Neural progenitor cell (in vitro differentiated cells): ENCODE results near the gene LRFN2. TPM values are rescaled to one million over a fixed set of nuclear protein-coding genes. Genes with fewer than 3 reads are reported as not detected.

ENCODE experiments used
- DNase-seq: peaks from one replicate; pipeline ENCODE4 v3.0.0-alpha.2; 2016; ENCODE audit warnings: low spot score
- H2AFZ ChIP-seq: fragments of 200-600 bp; sonication (generic); replicated peaks from 2 replicates; pipeline ENCODE4 v1.6.1; 2016; ENCODE audit warnings: antibody characterized with exemption
- H3F3A ChIP-seq: fragments of 200-600 bp; sonication (generic); 2 replicates; pipeline ENCODE4 v1.6.1; 2016; ENCODE audit warnings: antibody characterized with exemption, low read depth
- H3K27ac ChIP-seq: fragments of 200-600 bp; sonication (generic); 2 replicates; pipeline ENCODE4 v1.5.1; 2016; ENCODE audit warnings: mild to moderate bottlenecking
- H3K27me3 ChIP-seq: fragments of 200-600 bp; sonication (generic); 2 replicates; pipeline ENCODE4 v1.6.1; 2016; ENCODE audit warnings: mild to moderate bottlenecking, moderate library complexity
- H3K36me3 ChIP-seq: fragments of 200-600 bp; sonication (generic); 2 replicates; pipeline ENCODE4 v1.5.1; 2016
- H3K4me1 ChIP-seq: fragments of 200-600 bp; sonication (generic); 2 replicates; pipeline ENCODE4 v1.6.1; 2016; ENCODE audit warnings: mixed run types
- H3K4me2 ChIP-seq: fragments of 200-600 bp; sonication (generic); 2 replicates; pipeline ENCODE4 v1.6.1; 2016
- H3K4me3 ChIP-seq: fragments of 200-600 bp; sonication (generic); 2 replicates; pipeline ENCODE4 v1.5.1; 2016
- H3K79me2 ChIP-seq: fragments of 200-600 bp; sonication (generic); 2 replicates; pipeline ENCODE4 v1.6.1; 2016; ENCODE audit warnings: low read depth
- H3K9ac ChIP-seq: fragments of 200-600 bp; sonication (generic); 2 replicates; pipeline ENCODE4 v1.6.1; 2016
- H3K9me3 ChIP-seq: fragments of 200-600 bp; sonication (generic); 2 replicates; pipeline ENCODE4 v1.5.1; 2016; ENCODE audit warnings: low read depth
- H4K20me1 ChIP-seq: fragments of 200-600 bp; sonication (generic); 2 replicates; pipeline ENCODE4 v1.6.1; 2016; ENCODE audit warnings: low read depth
- H3K27ac Mint-ChIP-seq: 3 replicates; pipeline ENCODE4 v1.8.0; 2021; ENCODE audit warnings: mixed read lengths
- H3K27me3 Mint-ChIP-seq: 2 replicates; pipeline ENCODE4 v1.8.0; 2022; ENCODE audit warnings: low read depth, mild to moderate bottlenecking, inconsistent platforms, moderate library complexity, mixed read lengths; ENCODE audit not compliant: insufficient read depth
- H3K36me3 Mint-ChIP-seq: 3 replicates; pipeline ENCODE4 v1.8.0; 2021; ENCODE audit warnings: mixed read lengths
- H3K4me1 Mint-ChIP-seq: 3 replicates; pipeline ENCODE4 v1.8.0; 2021; ENCODE audit warnings: mixed read lengths
- H3K4me3 Mint-ChIP-seq: 3 replicates; pipeline ENCODE4 v1.8.0; 2021; ENCODE audit warnings: mild to moderate bottlenecking, moderate library complexity, mixed read lengths
- H3K9me3 Mint-ChIP-seq: 3 replicates; pipeline ENCODE4 v1.8.0; 2020; ENCODE audit warnings: mixed read lengths
- EZH2 ChIP-seq: fragments of 200-600 bp; sonication (generic); IDR thresholded peaks from 2 replicates; pipeline ENCODE4 v1.6.1; 2017; ENCODE audit warnings: antibody characterized with exemption, mild to moderate bottlenecking, moderate library complexity
- EZH2phosphoT487 ChIP-seq: fragments of 200-600 bp; sonication (generic); IDR thresholded peaks from 2 replicates; pipeline ENCODE4 v1.6.1; 2017; ENCODE audit warnings: antibody characterized with exemption
- total RNA-seq: library from RNA; depleted of rRNA; stranded (reverse); fragments of >200 nt; gene quantifications from 2 replicates; pipeline ENCODE4 v1.2.3, GENCODE V29; 2015; ENCODE audit warnings: low replicate concordance
- TF ChIP-seq, protein P1 (sequence below): fragments of 200-600 bp; sonication (generic); IDR thresholded peaks from 2 replicates; pipeline ENCODE4 v1.5.1; 2017; ENCODE audit warnings: antibody characterized with exemption, mild to moderate bottlenecking

LRFN2 gene
- total RNA-seq, 1 donor from 2014 or later, result not detected

DNA sequence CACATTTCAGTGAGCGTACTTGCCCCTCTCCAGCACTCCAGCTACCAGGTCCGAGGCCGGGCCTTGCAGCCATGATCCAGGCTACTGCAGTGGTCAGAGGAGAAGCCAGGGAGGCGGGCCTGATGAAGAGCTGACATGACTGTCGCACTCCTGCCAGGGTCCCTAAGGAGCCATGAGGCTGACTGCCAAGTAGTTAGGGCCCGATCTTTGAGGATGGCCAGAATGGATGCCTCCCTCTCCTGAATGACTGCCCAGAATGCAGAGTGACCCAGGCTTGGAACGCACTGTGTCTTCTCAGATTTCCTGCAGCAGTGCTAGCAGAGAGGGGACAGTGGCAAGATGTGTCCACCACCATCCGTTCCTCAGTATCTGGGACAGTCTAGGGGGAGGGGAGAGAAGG lies 24.7 kb upstream of the LRFN2 start:
- Mint-ChIP-seq H3K4me3 (no peak overlapping the region), H3K4me1 (no peaks in the 10 kb centered on the region), H3K9me3 (no peaks in the 10 kb centered on the region), H3K36me3 (no peaks in the 10 kb centered on the region), H3K27me3 (peaks cover 2% of the 10 kb centered on the region), H3K27ac (no peak overlapping the region)
- TF ChIP-seq EZH2 (no peak), EZH2phosphoT487 (no peak)
- TF ChIP-seq, protein P1, sequence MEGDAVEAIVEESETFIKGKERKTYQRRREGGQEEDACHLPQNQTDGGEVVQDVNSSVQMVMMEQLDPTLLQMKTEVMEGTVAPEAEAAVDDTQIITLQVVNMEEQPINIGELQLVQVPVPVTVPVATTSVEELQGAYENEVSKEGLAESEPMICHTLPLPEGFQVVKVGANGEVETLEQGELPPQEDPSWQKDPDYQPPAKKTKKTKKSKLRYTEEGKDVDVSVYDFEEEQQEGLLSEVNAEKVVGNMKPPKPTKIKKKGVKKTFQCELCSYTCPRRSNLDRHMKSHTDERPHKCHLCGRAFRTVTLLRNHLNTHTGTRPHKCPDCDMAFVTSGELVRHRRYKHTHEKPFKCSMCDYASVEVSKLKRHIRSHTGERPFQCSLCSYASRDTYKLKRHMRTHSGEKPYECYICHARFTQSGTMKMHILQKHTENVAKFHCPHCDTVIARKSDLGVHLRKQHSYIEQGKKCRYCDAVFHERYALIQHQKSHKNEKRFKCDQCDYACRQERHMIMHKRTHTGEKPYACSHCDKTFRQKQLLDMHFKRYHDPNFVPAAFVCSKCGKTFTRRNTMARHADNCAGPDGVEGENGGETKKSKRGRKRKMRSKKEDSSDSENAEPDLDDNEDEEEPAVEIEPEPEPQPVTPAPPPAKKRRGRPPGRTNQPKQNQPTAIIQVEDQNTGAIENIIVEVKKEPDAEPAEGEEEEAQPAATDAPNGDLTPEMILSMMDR, result no peak
- Histone ChIP-seq H3K27me3 (peaks cover 20% of the 10 kb centered on the region), H3K27ac (no peak overlapping the region), H3K4me1 (no peaks in the 10 kb centered on the region), H3K4me2 (no peak overlapping the region), H3F3A (no peaks in the 10 kb centered on the region), H3K4me3 (no peak overlapping the region), H3K9ac (no peak overlapping the region), H2AFZ (no peak overlapping the region), H3K9me3 (no peaks in the 10 kb centered on the region), H4K20me1 (no peaks in the 10 kb centered on the region), H3K36me3 (no peaks in the 10 kb centered on the region), H3K79me2 (no peaks in the 10 kb centered on the region)
- no peak for DNase-seq

DNA sequence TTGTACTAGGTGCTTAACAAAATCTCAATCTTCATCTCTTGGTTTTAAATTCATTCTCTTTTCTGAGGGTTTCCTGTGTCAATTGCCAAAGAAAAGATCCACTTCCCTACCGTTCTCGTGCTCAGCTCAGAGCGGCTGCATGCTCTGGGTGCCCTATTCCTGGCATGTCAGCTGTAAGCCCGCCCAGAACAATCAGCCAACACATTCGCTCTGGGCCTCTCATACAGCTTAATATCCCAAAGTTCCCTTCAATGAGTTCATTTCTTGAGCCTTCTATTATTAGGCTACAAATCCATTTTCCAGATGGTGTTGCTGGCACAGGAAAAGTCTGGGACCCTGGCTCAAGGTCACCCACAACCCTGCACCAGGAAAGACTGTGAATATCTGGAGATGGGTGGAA lies 24.3 kb upstream of the LRFN2 start:
- H3K27me3 Mint-ChIP-seq, result peaks cover 2% of the 10 kb centered on the region
- H2AFZ ChIP-seq, result no peak overlapping the region
- no peaks in the 10 kb centered on the region for H3K4me1 Mint-ChIP-seq
- no peak overlapping the region for H3K27ac Mint-ChIP-seq
- no peak overlapping the region for H3K4me2 ChIP-seq
- no peak for DNase-seq
- H3K4me1 ChIP-seq, result no peaks in the 10 kb centered on the region
- no peaks in the 10 kb centered on the region for H3F3A ChIP-seq
- H3K9ac ChIP-seq, result no peak overlapping the region
- H3K36me3 ChIP-seq, result no peaks in the 10 kb centered on the region
- no peak overlapping the region for H3K4me3 Mint-ChIP-seq
- H3K27me3 ChIP-seq, result peaks cover 20% of the 10 kb centered on the region
- no peaks in the 10 kb centered on the region for H3K36me3 Mint-ChIP-seq
- H3K9me3 ChIP-seq, result no peaks in the 10 kb centered on the region
- H3K79me2 ChIP-seq, result no peaks in the 10 kb centered on the region
- TF ChIP-seq EZH2, result no peak
- no peak overlapping the region for H3K27ac ChIP-seq
- H3K9me3 Mint-ChIP-seq, result no peaks in the 10 kb centered on the region
- no peak overlapping the region for H3K4me3 ChIP-seq
- H4K20me1 ChIP-seq, result no peaks in the 10 kb centered on the region

DNA sequence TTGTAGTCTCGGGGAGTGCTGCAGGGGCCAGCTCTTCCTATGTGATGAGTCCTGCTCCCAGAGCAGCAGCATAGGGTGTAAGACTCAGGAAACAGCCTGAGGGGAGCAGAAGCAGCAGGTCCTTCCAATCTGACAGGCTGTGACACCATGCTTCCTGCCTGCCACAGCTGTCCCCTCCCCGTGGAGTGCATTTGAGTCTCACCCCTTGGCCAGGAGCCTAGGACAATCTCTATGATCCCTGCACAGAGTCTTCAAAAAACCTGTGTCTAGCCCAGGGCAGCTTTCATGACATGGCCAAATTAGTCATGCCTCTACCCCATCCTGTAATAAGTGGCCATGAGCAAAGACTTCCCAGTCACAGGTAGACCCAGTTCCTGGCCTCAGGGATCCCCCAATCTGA lies 23.1 kb upstream of the LRFN2 start:
- Histone ChIP-seq H3K79me2 (no peaks in the 10 kb centered on the region), H2AFZ (no peak overlapping the region), H3K9me3 (no peaks in the 10 kb centered on the region), H3F3A (no peaks in the 10 kb centered on the region), H3K4me1 (no peaks in the 10 kb centered on the region), H4K20me1 (no peaks in the 10 kb centered on the region), H3K4me3 (no peak overlapping the region), H3K36me3 (no peaks in the 10 kb centered on the region), H3K27me3 (peaks cover 14% of the 10 kb centered on the region), H3K27ac (no peak overlapping the region), H3K9ac (no peak overlapping the region), H3K4me2 (no peak overlapping the region)
- H3K27me3 Mint-ChIP-seq, result peaks cover 2% of the 10 kb centered on the region
- H3K4me1 Mint-ChIP-seq, result no peaks in the 10 kb centered on the region
- H3K9me3 Mint-ChIP-seq, result no peaks in the 10 kb centered on the region
- H3K4me3 Mint-ChIP-seq, result no peak overlapping the region
- no peak overlapping the region for H3K27ac Mint-ChIP-seq
- DNase-seq, result no peak
- H3K36me3 Mint-ChIP-seq, result no peaks in the 10 kb centered on the region
- TF ChIP-seq EZH2phosphoT487 (no peak), EZH2 (no peak)
- TF ChIP-seq, protein P1, result no peak

DNA sequence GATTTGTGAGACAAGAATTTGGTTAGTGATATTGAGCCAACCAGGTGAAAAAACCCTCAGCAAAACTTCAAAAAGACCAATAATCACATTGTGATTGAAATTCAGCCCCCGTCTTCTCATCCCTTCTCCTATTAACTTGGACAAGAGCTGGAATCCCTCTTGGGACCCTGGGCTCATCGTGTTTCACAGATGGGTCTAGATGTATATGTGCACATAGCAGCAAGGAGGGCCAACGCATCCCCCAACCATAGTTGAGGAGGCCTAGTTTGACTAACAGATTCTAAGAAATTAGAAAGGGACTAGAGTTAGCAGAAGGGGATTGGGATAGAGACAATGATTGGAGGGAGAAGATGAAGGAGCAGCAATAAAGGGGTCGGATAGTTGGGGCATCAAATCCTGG lies 19.8 kb upstream of the LRFN2 start:
- H3K27ac ChIP-seq, result no peak overlapping the region
- H4K20me1 ChIP-seq, result no peaks in the 10 kb centered on the region
- no peaks in the 10 kb centered on the region for H3K9me3 ChIP-seq
- H3K4me1 ChIP-seq, result no peaks in the 10 kb centered on the region
- H3K79me2 ChIP-seq, result no peaks in the 10 kb centered on the region
- no peak overlapping the region for H3K4me3 ChIP-seq
- no peaks in the 10 kb centered on the region for H3K36me3 ChIP-seq
- TF ChIP-seq, protein P1, result no peak
- TF ChIP-seq EZH2phosphoT487 (no peak), EZH2 (no peak)
- H3K9ac ChIP-seq, result no peak overlapping the region
- Mint-ChIP-seq H3K27me3 (peaks cover 5% of the 10 kb centered on the region), H3K4me3 (no peak overlapping the region), H3K9me3 (no peaks in the 10 kb centered on the region), H3K27ac (no peak overlapping the region), H3K4me1 (no peaks in the 10 kb centered on the region), H3K36me3 (no peaks in the 10 kb centered on the region)
- no peak for DNase-seq
- H3K4me2 ChIP-seq, result no peak overlapping the region
- no peaks in the 10 kb centered on the region for H3F3A ChIP-seq
- H3K27me3 ChIP-seq, result peaks cover 26% of the 10 kb centered on the region
- no peak overlapping the region for H2AFZ ChIP-seq
